ENCODE data around the gene KCND2. TPM values are rescaled to one million over a fixed set of nuclear protein-coding genes. Genes with fewer than 3 reads are reported as not detected.
"Not testable (repeated sequence)": the region's sequence is repeated elsewhere in the genome, so short reads cannot be mapped to it uniquely, and the experiment has no call there.

The KCND2 gene
- total RNA-seq: 0.40 TPM

- intact Hi-C loops (cut with DNase I): no loop called here
- DNase-seq (ENCODE audit: low spot score): peak; percentile 55
These were observed at the start of gene KCND2 for GRCh38 chr7:120272701-120273475. TSS of gene KCND2 (plus strand) at chr7:120273175.

DNA sequence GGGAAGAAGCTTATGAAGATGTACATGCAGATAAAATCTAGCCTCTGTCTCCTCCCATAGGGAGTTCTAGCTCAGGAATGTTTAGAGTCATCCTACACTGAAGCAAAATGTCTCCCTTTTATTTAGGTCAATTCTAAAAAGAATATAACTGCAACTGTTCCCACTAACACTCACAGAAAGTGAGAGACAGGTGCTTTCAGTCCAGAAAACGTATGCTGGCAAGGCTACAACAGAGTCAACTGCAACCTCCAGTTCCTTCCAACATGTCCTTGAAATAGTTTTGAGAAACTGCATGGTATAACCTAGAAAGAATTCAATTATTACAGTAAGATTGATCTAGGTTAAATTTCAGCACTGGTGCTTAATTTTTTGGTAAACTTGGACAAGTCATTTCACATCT lies 46.8 kb upstream of the KCND2 start:
- ATAC-seq (no peak), DNase-seq (ENCODE audit: low spot score) (no peak)
- intact Hi-C loops (cut with DNase I): no loop called here

More at GRCh38 chr7:120272701-120273475, at the start of gene KCND2:
- peak; percentile 9 for ATAC-seq

DNA sequence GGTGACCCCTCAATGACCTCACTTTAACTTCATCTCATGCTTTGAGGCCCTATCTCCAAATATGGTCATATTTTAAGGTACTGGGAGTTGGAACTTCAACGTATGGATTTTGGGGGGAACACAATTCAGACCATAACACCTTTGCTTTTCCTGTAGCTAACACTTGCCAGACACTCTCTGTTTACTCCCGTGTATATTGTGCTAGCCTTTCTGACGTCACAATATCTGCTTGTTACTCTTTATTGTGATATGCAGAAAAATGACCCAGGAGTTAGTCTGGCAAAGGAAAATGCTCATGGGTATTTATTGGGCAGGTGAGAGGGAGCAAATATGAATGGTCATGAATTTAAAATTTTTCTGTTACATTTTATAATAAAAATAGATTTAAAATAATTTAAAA lies 45.7 kb upstream of the KCND2 start:
- intact Hi-C loops (cut with DNase I): no loop called here
- ATAC-seq: no peak
- DNase-seq (ENCODE audit: low spot score): no peak

DNA sequence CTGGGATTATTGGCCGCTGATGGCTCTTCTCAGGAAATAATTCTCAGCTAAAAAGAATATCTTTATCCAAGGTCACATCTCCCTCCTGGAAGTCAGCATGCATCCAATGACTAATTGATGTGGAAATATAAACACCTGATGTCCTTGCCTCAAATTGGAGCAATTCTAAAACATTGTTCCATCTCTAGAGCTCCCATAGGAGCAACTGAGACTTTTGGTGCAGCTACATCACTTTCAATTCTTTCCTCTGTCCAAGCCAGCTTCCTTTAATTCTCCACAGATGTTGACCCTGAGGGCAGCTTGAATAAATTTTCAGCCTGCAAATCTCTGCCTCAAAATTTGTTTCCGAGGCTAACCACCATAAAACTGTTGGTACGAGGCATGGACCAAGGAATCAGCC lies 43.9 kb upstream of the KCND2 start:
- no peak for DNase-seq (ENCODE audit: low spot score)
- intact Hi-C loops (cut with DNase I): no loop called here
- ATAC-seq: peak; percentile 70

DNA sequence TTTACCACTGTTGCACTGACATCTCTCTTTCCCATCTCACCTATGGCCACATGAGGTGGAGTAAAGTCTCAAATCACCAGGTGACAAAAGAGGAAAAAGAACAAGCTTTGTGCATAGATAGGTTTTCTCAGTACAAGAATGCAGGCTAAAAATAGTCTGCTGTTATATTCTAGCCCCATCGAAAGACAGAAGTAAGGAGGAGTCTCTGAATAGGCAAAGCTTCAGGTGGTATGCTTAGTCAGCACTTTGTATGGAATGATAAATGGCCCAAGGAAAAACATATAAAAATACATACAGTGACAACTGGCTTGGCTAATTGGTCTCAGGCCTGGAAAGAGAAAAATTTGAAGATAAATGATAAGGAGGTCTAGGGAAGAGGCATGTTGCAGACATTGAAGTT lies 39.6 kb upstream of the KCND2 start:
- intact Hi-C loops (cut with DNase I): no loop called here

GRCh38 chr7:120240350-120240749 lies 32.6 kb upstream of the KCND2 start:
- intact Hi-C loops (cut with DNase I); ATAC-seq; DNase-seq (ENCODE audit: low spot score): not testable (repeated sequence)

More for the DNA sequence above, 39.6 kb upstream of the KCND2 start:
- ATAC-seq (no peak), DNase-seq (ENCODE audit: low spot score) (no peak)

GRCh38 chr7:120241973-120242372 lies 31.0 kb upstream of the KCND2 start:
- intact Hi-C loops (cut with DNase I): no loop called here
- DNase-seq (ENCODE audit: low spot score): no peak
- no peak for ATAC-seq

DNA sequence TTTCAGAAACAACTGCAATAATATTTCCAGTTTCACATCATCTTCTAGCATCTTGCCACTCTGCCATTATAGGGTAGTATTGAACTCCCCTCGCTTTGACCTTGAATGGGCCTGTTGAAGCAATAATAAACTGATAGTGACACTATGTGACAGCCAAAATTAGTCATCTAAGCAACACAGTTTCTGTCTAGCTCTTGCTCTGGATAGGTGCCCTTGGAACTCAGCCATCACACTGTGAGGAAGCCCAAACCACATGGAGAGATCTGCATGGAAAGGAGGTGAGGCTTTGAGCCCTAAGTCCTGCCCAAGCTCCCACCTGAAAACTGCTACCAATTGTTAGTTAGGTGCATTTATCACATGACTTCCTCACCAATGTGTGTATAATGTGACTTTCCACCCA lies 18.1 kb upstream of the KCND2 start:
- intact Hi-C loops (cut with DNase I): no loop called here
- ATAC-seq: no peak
- no peak for DNase-seq (ENCODE audit: low spot score)

- ATAC-seq: no peak
- no peak for DNase-seq (ENCODE audit: low spot score)
- intact Hi-C loops (cut with DNase I): no loop called here
These were observed 16.5 kb upstream of the KCND2 start for GRCh38 chr7:120256344-120257070.

DNA sequence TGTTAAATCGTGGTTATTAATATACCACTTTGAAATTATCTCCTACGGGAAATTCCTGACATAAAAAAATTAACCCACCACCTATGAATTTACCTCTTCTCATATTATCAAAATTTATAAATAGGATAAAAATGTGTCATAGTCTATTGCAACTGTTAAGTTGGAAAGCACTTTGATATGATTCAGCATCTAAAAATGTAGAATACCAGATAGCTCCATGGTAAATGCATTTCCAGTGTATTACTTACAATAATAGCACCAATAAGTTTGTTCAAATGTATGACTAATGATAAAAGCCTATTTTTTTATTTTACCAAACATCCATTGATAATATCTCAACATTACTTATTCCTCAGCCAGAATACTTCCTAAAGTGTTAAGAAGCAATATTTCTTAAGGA lies 13.6 kb upstream of the KCND2 start:
- DNase-seq (ENCODE audit: low spot score) (no peak), ATAC-seq (no peak)
- intact Hi-C loops (cut with DNase I): no loop called here

DNA sequence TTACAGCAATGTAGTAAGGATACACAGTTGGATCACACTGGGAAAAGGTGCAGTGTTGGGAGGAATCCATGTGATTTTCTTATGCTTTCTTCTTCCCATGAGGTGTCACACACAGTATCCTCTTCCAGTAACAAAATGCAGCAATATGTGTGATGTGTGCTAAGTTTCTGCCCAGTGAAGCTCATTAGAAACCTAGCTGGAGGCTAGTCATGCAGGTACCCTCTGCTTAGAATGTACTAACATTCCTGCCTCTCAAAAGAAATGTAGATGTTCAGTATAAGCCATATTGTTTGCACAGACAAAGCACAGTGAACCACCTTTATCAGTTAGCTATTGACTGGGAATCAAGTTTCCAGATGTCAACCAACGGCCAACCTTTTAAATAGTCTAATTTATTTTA lies 12.9 kb upstream of the KCND2 start:
- intact Hi-C loops (cut with DNase I): no loop called here
- DNase-seq (ENCODE audit: low spot score) (no peak), ATAC-seq (no peak)

DNA sequence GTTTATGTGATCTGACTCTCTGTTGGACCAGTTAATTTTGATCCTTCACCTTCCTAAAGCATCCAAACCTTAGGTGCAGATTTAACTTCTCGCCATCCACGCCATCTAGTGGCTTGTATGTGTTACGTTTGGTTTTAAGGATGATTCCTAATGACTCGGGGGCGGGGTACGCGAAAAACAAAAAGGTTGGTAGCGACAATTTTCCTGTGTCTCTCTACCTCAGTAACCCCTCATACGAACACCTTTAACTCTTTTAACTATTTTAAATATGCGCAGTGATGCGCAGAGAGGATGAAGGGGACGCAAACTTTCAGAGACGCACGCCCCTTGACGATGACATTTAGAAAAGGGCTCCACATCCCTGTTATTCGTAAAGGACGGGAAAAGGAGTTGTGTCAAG lies 714 bp upstream of the KCND2 start:
- DNase-seq (ENCODE audit: low spot score): no peak
- intact Hi-C loops (cut with DNase I): no loop called here
- peak; percentile 62 for ATAC-seq

DNA sequence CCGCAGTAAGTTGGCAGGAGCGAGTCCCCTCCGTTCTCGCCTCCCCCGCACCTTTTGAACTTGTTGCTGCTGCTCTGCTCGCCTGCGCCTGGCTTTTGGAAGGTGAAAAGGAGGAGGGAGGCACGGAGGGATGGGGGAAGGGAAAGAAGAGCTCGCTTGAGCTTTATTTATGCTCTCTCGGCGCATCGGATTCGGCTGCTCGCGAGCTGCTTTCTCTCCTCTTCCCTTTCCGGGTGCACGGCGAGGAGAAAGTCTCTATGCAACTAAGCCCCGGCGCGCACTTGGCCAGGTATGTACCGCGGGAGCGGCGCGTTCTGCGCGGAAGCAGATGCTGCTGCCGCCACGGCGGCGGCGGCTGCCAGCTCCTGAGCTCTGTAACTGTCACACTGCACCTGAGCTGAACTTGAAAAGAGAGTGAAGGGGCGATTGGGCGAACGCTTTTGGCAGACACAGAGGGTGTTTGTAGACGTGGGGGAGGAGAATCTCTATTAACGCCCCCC lies 551 bp downstream of the KCND2 start:
- DNase-seq (ENCODE audit: low spot score) (peak; percentile 56), ATAC-seq (peak; percentile 25)
- intact Hi-C loops (cut with DNase I): no loop called here

DNA sequence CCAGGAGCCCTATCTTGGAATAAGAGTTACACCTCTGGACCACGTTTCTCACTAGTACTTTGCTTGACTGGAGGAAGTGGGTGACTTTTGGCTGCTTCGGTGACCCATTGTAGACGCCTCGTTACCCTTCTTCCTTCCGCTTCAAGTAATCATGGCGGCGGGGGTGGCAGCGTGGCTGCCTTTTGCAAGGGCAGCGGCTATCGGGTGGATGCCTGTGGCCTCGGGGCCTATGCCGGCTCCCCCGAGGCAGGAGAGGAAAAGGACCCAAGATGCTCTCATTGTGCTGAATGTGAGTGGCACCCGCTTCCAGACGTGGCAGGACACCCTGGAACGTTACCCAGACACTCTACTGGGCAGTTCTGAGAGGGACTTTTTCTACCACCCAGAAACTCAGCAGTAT lies 1.5 kb downstream of the KCND2 start:
- ATAC-seq: no peak
- intact Hi-C loops (cut with DNase I): no loop called here
- DNase-seq (ENCODE audit: low spot score): no peak

DNA sequence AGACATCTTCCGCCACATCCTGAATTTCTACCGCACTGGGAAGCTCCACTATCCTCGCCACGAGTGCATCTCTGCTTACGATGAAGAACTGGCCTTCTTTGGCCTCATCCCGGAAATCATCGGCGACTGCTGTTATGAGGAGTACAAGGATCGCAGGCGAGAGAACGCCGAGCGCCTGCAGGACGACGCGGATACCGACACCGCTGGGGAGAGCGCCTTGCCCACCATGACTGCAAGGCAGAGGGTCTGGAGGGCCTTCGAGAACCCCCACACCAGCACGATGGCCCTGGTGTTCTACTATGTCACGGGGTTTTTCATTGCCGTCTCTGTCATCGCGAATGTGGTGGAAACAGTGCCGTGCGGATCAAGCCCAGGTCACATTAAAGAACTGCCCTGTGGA lies 1.9 kb downstream of the KCND2 start:
- intact Hi-C loops (cut with DNase I): no loop called here
- ATAC-seq (no peak), DNase-seq (ENCODE audit: low spot score) (no peak)

GRCh38 chr7:120276720-120277119 lies 3.7 kb downstream of the KCND2 start:
- intact Hi-C loops (cut with DNase I): no loop called here
- ATAC-seq: no peak

DNA sequence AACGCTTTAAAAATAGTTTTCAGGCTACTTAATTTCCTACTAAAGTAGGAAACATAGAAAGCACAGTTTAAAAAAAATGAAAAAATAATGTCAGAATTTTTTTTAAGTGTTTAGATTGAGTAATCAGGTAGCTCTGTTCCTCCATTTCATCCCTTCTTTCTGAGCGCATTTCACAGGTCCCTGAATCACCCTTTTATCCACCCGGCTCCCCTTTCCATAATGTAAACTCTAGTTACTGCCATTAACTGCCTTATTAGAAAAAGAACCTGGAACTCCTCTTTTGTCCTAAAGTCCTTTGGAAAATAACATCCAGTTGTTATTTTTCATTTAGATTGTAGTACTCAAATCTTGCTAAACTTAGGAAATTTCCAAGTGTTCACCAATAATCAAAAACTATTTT lies 5.8 kb downstream of the KCND2 start:
- ATAC-seq (no peak), DNase-seq (ENCODE audit: low spot score) (no peak)
- intact Hi-C loops (cut with DNase I): no loop called here

More at GRCh38 chr7:120276720-120277119, 3.7 kb downstream of the KCND2 start:
- no peak for DNase-seq (ENCODE audit: low spot score)

- ATAC-seq (no peak), DNase-seq (ENCODE audit: low spot score) (no peak)
- intact Hi-C loops (cut with DNase I): no loop called here
These were observed 7.8 kb downstream of the KCND2 start for GRCh38 chr7:120280743-120281142.

GRCh38 chr7:120293027-120293426 lies 20.1 kb downstream of the KCND2 start:
- intact Hi-C loops (cut with DNase I): no loop called here

GRCh38 chr7:120302190-120302589 lies 29.2 kb downstream of the KCND2 start:
- intact Hi-C loops (cut with DNase I): no loop called here
- ATAC-seq (no peak), DNase-seq (ENCODE audit: low spot score) (no peak)

More at GRCh38 chr7:120293027-120293426, 20.1 kb downstream of the KCND2 start:
- no peak for DNase-seq (ENCODE audit: low spot score)
- no peak for ATAC-seq

All from sciatic nerve (tissue), 2 donors.